BJ (cell line): ENCODE results near the gene TFAP2A. TPM values are rescaled to one million over a fixed set of nuclear protein-coding genes. Genes with fewer than 3 reads are reported as not detected.

Experiments used
- CTCF ChIA-PET: fragments of 350-600 bp; formaldehyde crosslinking; extraction: SDS; loops from one replicate; lab custom pipeline; 2021; ENCODE audit warnings: antibody characterized with exemption, inconsistent platforms; lab: Yijun Ruan, JAX
- POLR2A ChIA-PET: fragments of 300-600 bp; sonication (Branson Sonifier 250); formaldehyde crosslinking; extraction: SDS; loops from one replicate; lab custom pipeline; 2021; ENCODE audit warnings: antibody characterized with exemption; lab: Charles Lee
- DNase-seq: peaks from one replicate; pipeline ENCODE4 v3.0.0-alpha.2; 2011; ENCODE audit warnings: low read depth
- H3K27me3 ChIP-seq: 2 replicates; pipeline ENCODE4 v1.6.0; 2011; ENCODE audit warnings: low read length; ENCODE audit not compliant: control insufficient read depth, insufficient read depth
- H3K36me3 ChIP-seq: 2 replicates; pipeline ENCODE4 v1.5.1; 2011; ENCODE audit warnings: low read length; ENCODE audit not compliant: control insufficient read depth, insufficient read depth
- H3K4me3 ChIP-seq: 2 replicates; pipeline ENCODE4 v1.5.1; 2011; ENCODE audit warnings: low read depth, mild to moderate bottlenecking, control low read depth, low read length
- polyA plus RNA-seq: library from polyadenylated mRNA; depleted of rRNA; stranded (reverse); fragments of >200 nt; gene quantifications from 2 replicates; pipeline ENCODE4 v1.2.3, GENCODE V29; 2011
- TF ChIP-seq, protein P1 (sequence below): IDR thresholded peaks from 2 replicates; pipeline ENCODE4 v1.5.1; 2011; ENCODE audit warnings: low read depth, mild to moderate bottlenecking, control low read depth, inconsistent platforms, low read length, moderate library complexity; ENCODE audit not compliant: insufficient read depth

The TFAP2A gene
- polyA plus RNA-seq, 1 experiment: 14.0 TPM

GRCh38 chr6:10395171-10395703, 19.6 kb downstream of the TFAP2A start:
- ChIA-PET POLR2A (no interaction called here), CTCF (no interaction called here)
- H3K36me3 ChIP-seq: 0 out of 2 replicates have a peak, but pooled peaks cover 2% of the 10 kb centered on the region
- no peak for DNase-seq
- no peak overlapping the region for H3K4me3 ChIP-seq
- H3K27me3 ChIP-seq: no peaks in the 10 kb centered on the region
- TF ChIP-seq, protein P1, sequence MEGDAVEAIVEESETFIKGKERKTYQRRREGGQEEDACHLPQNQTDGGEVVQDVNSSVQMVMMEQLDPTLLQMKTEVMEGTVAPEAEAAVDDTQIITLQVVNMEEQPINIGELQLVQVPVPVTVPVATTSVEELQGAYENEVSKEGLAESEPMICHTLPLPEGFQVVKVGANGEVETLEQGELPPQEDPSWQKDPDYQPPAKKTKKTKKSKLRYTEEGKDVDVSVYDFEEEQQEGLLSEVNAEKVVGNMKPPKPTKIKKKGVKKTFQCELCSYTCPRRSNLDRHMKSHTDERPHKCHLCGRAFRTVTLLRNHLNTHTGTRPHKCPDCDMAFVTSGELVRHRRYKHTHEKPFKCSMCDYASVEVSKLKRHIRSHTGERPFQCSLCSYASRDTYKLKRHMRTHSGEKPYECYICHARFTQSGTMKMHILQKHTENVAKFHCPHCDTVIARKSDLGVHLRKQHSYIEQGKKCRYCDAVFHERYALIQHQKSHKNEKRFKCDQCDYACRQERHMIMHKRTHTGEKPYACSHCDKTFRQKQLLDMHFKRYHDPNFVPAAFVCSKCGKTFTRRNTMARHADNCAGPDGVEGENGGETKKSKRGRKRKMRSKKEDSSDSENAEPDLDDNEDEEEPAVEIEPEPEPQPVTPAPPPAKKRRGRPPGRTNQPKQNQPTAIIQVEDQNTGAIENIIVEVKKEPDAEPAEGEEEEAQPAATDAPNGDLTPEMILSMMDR: no peak

DNA sequence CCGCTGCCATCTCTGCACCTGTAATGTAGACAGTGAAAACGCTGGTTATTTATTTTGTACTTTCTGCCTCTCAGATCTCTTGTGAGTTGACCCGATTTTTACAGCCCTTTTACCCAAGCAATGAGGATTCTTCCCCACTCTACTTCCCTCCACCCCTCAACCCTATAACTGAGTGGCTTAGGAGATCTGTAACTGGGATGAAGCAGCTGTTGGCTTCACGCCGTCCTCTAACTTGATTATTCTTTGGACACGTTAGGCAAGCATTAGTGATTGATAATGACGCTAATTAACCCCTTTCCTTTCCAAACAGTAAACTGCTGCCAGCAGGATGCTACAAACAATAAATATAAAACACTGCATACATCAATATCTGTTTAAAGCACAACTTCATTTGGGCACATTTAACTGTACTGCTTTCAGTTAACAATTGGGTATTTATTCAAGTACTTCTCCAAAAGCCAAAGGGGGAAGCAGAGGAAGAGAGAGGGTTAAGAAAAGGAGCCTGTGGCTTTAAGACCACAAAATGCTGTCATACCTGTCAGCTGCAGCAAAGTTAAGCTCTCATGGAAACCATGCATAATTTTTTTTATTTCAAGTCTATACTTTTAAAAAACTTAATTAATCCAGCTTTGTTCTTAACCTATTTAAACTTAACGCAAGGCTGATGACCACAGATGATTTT, 21.2 kb downstream of the TFAP2A start:
- ChIA-PET POLR2A (no interaction called here), CTCF (interaction anchor here (0.6 kb wide), 2 partner anchors 20 to 464 kb away, joined by 3 to 4 read pairs; no protein-coding TSS in a partner anchor)
- no peaks in the 10 kb centered on the region for H3K27me3 ChIP-seq

GRCh38 chr6:10391799-10392198, 23.1 kb downstream of the TFAP2A start:
- H3K4me3 ChIP-seq: no peak overlapping the region
- no peaks in the 10 kb centered on the region for H3K36me3 ChIP-seq
- POLR2A ChIA-PET: no interaction called here
- TF ChIP-seq, protein P1: no peak
- no peak for DNase-seq
- H3K27me3 ChIP-seq: no peaks in the 10 kb centered on the region
- CTCF ChIA-PET: no interaction called here

More for the DNA sequence above, 21.2 kb downstream of the TFAP2A start:
- Histone ChIP-seq H3K36me3 (0 out of 2 replicates have a peak, but pooled peaks cover 2% of the 10 kb centered on the region), H3K4me3 (no peak overlapping the region)
- DNase-seq: no peak
- TF ChIP-seq, protein P1: no peak

DNA sequence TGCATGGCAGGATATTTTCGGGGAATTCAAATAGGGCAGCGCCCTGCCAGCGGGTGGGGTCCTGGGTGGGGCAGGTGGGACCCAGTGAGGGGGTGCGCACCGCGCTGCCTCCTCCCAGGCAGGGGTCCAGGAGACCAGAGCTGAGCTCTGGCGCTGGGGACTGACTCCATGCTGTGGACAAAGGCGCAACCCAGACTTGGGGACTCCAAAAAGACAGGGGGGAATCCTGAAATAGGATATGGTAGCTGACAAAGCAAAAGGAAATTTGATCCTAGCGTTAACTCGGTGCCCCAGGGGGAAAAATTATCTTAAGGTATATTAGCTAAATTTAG, 23.6 kb downstream of the TFAP2A start:
- ChIA-PET CTCF (no interaction called here), POLR2A (interaction anchor here (0.6 kb wide), 1 partner anchor 69 kb away, joined by 5 read pairs; no protein-coding TSS in a partner anchor)
- no peak overlapping the region for H3K4me3 ChIP-seq
- no peaks in the 10 kb centered on the region for H3K27me3 ChIP-seq
- DNase-seq: no peak
- TF ChIP-seq, protein P1: no peak
- no peaks in the 10 kb centered on the region for H3K36me3 ChIP-seq

DNA sequence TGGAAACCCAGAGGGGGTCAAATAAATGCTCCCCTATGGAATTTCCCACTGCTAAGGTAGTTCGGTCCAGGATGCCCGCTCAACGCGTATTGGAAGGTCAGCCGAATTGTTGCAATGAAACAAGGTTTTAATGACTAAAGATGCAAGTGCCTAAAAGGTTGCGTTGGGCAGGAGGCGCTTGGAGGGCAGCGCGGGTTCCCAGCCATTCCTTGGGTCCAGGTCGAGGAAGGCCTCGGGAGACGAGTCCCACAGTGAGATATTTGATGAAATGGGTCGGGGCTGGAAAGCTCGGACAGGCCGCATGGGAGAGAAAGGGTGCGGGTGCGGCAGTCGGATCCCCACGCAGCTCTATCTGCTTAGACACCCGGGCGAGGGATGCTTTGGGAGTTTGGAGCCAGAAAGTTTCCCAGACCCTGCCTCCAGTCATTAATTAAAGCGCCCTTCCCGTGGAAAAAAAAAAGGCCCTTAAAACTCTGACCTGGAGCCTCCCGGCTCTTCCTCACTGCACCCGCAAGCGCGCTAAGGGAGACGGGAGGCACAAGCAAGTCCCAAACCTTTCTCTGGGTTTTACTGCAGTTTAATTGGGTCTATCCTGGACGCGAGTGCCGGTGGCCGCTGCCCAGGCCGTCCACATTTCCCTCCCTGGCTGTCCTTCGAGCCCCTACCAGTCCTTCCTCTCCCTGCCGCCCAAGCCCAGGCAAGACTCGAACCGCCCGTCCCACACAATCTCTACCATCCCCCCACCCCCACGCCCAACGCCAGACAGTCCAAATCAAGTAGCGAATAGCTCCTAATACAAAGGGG, 24.2 kb downstream of the TFAP2A start:
- DNase-seq: no peak
- no peak overlapping the region for H3K4me3 ChIP-seq
- TF ChIP-seq, protein P1: no peak
- POLR2A ChIA-PET: interaction anchor here (0.6 kb wide), 1 partner anchor 68 kb away, joined by 5 read pairs; no protein-coding TSS in a partner anchor
- no peaks in the 10 kb centered on the region for H3K36me3 ChIP-seq
- no peaks in the 10 kb centered on the region for H3K27me3 ChIP-seq
- CTCF ChIA-PET: no interaction called here
